Measurements from ENCODE around the gene TOB1. TPM values are rescaled to one million over a fixed set of nuclear protein-coding genes. Genes with fewer than 3 reads are reported as not detected.
A peak's percentile ranks its signal among the peaks of the same experiment; 100 is the strongest.

Gene TOB1
- total and polyA plus RNA-seq, 2 of the 4 experiments (the other 2 are of a cell fraction) = 4.3 to 9.0 TPM

- Histone ChIP-seq H4K8ac (ENCODE audit: low read depth in 2 of 2, low read length in 2 of 2) (0 out of 4 replicates have a peak overlapping the region, but pooled peaks of 1 of the 2 experiments have one; percentile 5), H4K5ac (ENCODE audit: low read depth, low read length) (no peak overlapping the region), H3K4me2 (ENCODE audit: low read depth, low read length) (no peak overlapping the region), H2BK120ac (ENCODE audit: low read depth, low read length) (no peak overlapping the region), H3K9me3 (ENCODE audit: control insufficient read depth, insufficient read depth, low read length) (no peaks in the 10 kb centered on the region), H3K4me1 (ENCODE audit: control insufficient read depth, insufficient read depth, low read length) (peaks cover 6% of the 10 kb centered on the region; the same call in 1 of the 2 replicates), H3K4me3 (ENCODE audit: insufficient read depth, low read depth, low read length) (no peak overlapping the region), H3K23ac (ENCODE audit: low read depth, low read length) (no peak overlapping the region), H3K4ac (ENCODE audit: low read depth, low read length) (no peak overlapping the region), H3K56ac (ENCODE audit: extremely low read depth, insufficient read depth, low read length) (no peak overlapping the region), H2AK5ac (ENCODE audit: low read depth, low read length) (no peak overlapping the region), H3K9ac (ENCODE audit: low read depth, low read length) (no peak overlapping the region), H2AFZ (replicated peaks; ENCODE audit: low read length, poor library complexity) (no peak overlapping the region), H3K18ac (ENCODE audit: low read depth, low read length) (no peak overlapping the region), H3K36me3 (ENCODE audit: control insufficient read depth, insufficient read depth, low read length) (no peaks in the 10 kb centered on the region), H2BK20ac (ENCODE audit: low read depth, low read length) (no peak overlapping the region), H3K9me1 (ENCODE audit: insufficient read depth, low read length) (no peaks in the 10 kb centered on the region), H4K91ac (ENCODE audit: insufficient read depth, low read depth, low read length) (no peak overlapping the region), H3K27ac (ENCODE audit: insufficient read depth, low read length) (no peak overlapping the region), H3K79me1 (ENCODE audit: low read depth in 1 of 2, low read length in 2 of 2) (no peaks in the 10 kb centered on the region), H2BK15ac (ENCODE audit: low read depth, low read length) (no peak overlapping the region), H2BK5ac (ENCODE audit: low read depth, low read length, poor library complexity, severe bottlenecking) (no peak overlapping the region), H3K14ac (replicated peaks; ENCODE audit: low read depth, low read length) (no peak overlapping the region), H3K27me3 (ENCODE audit: control insufficient read depth, insufficient read depth, low read length) (no peaks in the 10 kb centered on the region), H2AK9ac (replicated peaks; ENCODE audit: low read depth, low read length, poor library complexity) (no peak overlapping the region), H4K20me1 (ENCODE audit: insufficient read depth, low read length) (no peaks in the 10 kb centered on the region)
- CTCF ChIA-PET = no interaction called here
- POLR2A ChIA-PET (ENCODE audit: unreplicated experiment) = no interaction called here
- no peak for TF ChIP-seq RAD21 (IDR thresholded peaks at IDR 0.05; ENCODE audit: low read length)
- no peak for TF ChIP-seq USF2 (IDR thresholded peaks at IDR 0.05; ENCODE audit: low read depth, low read length)
- no peak for TF ChIP-seq ELK1 (IDR thresholded peaks at IDR 0.05; ENCODE audit: borderline replicate concordance, low read depth, low read length)
- no peak for TF ChIP-seq CEBPB (IDR thresholded peaks at IDR 0.05; ENCODE audit: low read depth, low read length)
- no peak for TF ChIP-seq BHLHE40 (IDR thresholded peaks at IDR 0.05; ENCODE audit: low read depth, low read length)
- TF ChIP-seq MAZ (IDR thresholded peaks at IDR 0.05; ENCODE audit: borderline replicate concordance, low read depth, low read length) = no peak
- TF ChIP-seq SMC3 (IDR thresholded peaks at IDR 0.05; ENCODE audit: low read depth, low read length) = no peak
- TF ChIP-seq CHD1 (IDR thresholded peaks at IDR 0.05; ENCODE audit: low read depth, low read length) = no peak
- no peak for TF ChIP-seq MAFK (IDR thresholded peaks at IDR 0.05; ENCODE audit: low read depth, low read length)
- TF ChIP-seq MXI1 (IDR thresholded peaks at IDR 0.05; ENCODE audit: borderline replicate concordance, low read depth, low read length) = no peak
- no peak for TF ChIP-seq FOS (IDR thresholded peaks at IDR 0.05; ENCODE audit: low read depth, low read length)
- TF ChIP-seq NFE2L2 (IDR thresholded peaks at IDR 0.05; ENCODE audit: low read depth, low read length) = no peak
- TF ChIP-seq POLR2A (IDR thresholded peaks at IDR 0.05; ENCODE audit: low read depth, low read length) = no peak
- TF ChIP-seq RCOR1 (IDR thresholded peaks at IDR 0.05; ENCODE audit: insufficient replicate concordance, low read length) = no peak
- dilution Hi-C loops (cut with HindIII; ENCODE audit: low sequenced_read_pairs, unreplicated experiment) = no loop called here
- in situ Hi-C loops (cut with MboI; ENCODE audit: low sequenced_read_pairs) = loop anchor here (5.0 kb wide), 2 partner anchors 57 to 297 kb away; partner anchors contain the start of gene SPATA20
- BruUV-seq (replicated peaks) = no TSS peak
- WGBS, 2 experiments (ENCODE audit: extremely low coverage in 2 of 2, insufficient read length in 1 of 2) = 84% methylated on average over 9 of the region's 14 CpGs; no CpG with 5 or more reads in 1 of the 2 experiments
- intact Hi-C loops (cut with micrococcal nuclease) = loop anchor here (5.0 kb wide), 1 partner anchor 362 kb away; no protein-coding TSS in a partner anchor
- DNase-seq (no peak), ATAC-seq (ENCODE audit: low read depth) (no peak)
Measured at GRCh38 chr17:50844117-50844700, 21.9 kb downstream of the TOB1 start.
